GM20000 (cell line): ENCODE measurements around the gene KCNH2.

Experiments used
- DNase-seq: peaks from one replicate; pipeline ENCODE4 v3.0.0; 2012; ENCODE audit warnings: low spot score
- TF ChIP-seq, protein P1 (sequence below): IDR thresholded peaks from 2 replicates; pipeline ENCODE4 v1.5.1; 2012; ENCODE audit warnings: mild to moderate bottlenecking, control low read depth; ENCODE audit errors: extremely low read depth, missing control alignments

Gene KCNH2

DNA sequence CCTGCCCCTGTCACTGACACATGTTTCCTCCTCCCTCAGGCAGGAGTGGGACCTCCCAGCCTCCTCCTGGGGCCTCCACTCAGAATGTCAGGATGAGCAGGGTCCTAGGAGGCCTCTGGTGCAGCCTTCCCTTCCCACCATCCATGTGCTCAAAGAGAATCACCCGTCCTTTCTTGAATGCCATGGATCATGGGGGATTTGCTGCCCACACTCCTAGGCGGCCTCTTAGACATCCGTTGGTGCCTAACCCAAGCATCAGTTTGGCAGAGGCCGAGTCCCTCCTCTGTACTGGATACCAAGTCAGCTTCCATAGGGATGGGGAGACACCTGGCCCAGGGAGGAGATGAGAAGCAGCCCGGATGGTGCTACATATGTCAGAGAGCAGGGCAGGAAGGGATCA lies 19.7 kb upstream of the KCNH2 start:
- DNase-seq: no peak
- TF ChIP-seq, protein P1, sequence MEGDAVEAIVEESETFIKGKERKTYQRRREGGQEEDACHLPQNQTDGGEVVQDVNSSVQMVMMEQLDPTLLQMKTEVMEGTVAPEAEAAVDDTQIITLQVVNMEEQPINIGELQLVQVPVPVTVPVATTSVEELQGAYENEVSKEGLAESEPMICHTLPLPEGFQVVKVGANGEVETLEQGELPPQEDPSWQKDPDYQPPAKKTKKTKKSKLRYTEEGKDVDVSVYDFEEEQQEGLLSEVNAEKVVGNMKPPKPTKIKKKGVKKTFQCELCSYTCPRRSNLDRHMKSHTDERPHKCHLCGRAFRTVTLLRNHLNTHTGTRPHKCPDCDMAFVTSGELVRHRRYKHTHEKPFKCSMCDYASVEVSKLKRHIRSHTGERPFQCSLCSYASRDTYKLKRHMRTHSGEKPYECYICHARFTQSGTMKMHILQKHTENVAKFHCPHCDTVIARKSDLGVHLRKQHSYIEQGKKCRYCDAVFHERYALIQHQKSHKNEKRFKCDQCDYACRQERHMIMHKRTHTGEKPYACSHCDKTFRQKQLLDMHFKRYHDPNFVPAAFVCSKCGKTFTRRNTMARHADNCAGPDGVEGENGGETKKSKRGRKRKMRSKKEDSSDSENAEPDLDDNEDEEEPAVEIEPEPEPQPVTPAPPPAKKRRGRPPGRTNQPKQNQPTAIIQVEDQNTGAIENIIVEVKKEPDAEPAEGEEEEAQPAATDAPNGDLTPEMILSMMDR: no peak

DNA sequence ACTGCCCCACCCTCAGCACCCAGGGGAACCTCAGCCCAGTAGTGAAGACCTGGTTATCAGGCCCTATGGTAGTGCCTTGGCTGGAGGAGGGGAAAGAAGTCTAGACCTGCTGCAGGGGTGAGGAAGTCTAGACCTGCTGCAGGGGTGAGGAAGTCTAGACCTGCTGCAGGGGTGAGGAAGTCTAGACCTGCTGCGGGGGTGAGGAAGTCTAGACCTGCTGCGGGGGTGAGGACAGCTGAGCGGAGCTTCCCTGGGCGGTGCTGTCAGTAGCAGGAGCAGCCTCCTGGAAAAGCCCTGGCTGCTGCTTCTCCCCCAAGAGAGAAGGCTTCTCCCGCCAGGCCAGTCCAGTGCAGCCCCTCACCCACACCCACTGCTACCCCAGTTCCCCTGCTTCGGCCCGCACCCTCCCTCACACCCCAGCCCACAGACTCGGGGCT lies 19.0 kb upstream of the KCNH2 start:
- no peak for DNase-seq

DNA sequence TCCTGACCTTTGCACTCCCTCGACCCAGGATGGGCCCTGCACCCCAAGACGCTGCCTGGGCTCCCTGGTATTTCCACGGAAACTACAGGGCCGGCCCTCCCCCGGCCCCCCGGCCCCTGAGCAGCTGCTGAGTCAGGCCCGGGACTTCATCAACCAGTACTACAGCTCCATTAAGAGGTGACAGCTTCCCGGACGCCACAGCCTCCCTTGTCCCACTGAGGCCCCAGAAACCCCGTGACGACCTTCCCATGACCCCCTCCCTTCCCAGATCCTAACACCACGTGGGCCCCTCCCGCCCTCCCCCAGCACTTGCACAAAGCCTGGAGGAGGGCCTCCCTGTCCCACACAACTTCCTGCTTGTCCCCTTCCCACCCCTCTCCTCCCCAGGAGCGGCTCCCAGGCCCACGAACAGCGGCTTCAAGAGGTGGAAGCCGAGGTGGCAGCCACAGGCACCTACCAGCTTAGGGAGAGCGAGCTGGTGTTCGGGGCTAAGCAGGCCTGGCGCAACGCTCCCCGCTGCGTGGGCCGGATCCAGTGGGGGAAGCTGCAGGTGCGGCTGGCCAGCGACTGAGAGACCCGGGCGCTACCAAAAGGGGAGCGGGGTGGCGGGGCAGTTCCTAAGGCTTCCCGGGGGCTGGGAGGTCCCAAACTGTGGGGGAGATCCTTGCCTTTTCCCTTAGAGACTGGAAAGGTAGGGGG lies 18.4 kb upstream of the KCNH2 start:
- TF ChIP-seq, protein P1: no peak
- no peak for DNase-seq

More for the DNA sequence above, 19.0 kb upstream of the KCNH2 start:
- TF ChIP-seq, protein P1: no peak

DNA sequence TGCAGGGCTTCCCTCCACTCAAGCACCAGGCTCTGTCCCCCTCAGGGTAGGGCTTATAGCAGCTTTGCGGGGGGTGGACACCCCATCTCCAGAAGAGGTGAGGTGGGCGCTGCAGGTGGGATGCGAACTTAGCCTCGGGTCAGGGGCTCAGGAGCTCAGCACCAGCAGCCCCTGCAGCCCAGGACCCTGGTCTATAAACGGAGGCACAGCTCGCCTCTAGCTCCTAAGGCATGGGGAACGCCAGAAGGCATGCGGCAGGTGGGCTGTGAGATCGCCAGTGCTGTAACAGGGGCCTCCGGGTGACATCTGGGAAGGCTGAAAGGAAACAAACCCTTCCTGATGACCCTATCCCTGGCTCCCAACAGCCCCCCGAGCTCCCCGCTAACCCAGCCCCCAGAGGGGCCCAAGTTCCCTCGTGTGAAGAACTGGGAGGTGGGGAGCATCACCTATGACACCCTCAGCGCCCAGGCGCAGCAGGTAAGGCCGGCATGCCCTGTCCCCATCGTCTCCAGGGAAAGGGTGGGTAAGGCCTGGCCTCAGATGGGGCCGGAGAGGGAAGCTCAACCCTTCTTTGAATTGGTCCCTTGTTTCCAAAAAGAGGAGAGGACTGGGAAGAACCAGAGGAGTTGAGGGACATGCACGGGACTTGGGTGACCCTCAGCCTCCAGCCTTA lies 16.9 kb upstream of the KCNH2 start:
- no peak for DNase-seq
- TF ChIP-seq, protein P1: no peak

DNA sequence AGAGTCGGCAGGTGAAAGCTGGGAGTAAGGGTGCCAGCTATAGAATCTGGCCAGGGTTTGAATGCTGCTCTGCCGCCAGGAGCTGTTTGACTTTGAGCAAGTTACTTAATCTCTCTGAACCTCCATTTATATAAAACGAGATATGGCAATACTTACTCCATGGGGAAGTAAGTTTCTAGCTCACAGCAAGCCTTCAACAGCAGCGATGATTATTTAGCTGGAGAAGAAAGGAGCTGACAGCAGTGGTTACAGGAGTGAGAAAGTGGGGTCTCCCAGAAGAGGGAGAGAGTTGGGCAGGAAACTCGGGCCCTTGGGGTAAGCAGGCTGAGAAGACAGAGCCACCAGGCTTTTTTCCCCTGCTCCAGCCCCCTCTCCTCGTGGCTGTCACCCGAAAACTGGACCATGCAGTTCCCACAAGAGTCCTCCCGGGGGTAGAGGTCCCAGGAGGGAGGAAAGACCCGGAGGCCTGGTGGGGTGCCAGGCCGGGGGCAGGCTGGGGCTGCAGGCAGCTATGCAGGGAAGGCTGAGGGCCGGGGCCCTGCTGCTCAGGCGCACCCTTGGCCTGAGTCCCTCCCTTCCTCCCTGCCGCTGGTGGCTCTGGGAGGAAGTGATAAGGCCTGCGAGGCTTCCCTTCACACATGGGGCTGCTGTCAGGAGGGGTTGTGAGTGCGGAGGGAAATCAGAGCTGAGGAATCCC lies 16.2 kb upstream of the KCNH2 start:
- DNase-seq: no peak
- TF ChIP-seq, protein P1: no peak

DNA sequence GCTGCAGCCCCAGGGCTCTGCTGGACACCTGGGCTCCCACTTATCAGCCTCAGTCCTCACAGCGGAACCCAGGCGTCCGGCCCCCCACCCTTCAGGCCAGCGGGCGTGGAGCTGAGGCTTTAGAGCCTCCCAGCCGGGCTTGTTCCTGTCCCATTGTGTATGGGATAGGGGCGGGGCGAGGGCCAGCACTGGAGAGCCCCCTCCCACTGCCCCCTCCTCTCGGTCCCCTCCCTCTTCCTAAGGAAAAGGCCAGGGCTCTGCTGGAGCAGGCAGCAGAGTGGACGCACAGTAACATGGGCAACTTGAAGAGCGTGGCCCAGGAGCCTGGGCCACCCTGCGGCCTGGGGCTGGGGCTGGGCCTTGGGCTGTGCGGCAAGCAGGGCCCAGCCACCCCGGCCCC lies 15.4 kb upstream of the KCNH2 start:
- DNase-seq: no peak
- TF ChIP-seq, protein P1: no peak

DNA sequence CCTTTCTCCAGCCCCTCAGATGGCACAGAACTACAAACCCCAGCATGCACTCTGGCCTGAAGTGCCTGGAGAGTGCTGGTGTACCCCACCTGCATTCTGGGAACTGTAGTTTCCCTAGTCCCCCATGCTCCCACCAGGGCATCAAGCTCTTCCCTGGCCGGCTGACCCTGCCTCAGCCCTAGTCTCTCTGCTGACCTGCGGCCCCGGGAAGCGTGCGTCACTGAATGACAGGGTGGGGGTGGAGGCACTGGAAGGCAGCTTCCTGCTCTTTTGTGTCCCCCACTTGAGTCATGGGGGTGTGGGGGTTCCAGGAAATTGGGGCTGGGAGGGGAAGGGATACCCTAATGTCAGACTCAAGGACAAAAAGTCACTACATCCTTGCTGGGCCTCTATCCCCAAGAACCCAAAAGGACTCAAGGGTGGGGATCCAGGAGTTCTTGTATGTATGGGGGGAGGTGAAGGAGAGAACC lies 14.7 kb upstream of the KCNH2 start:
- TF ChIP-seq, protein P1: no peak
- DNase-seq: no peak
